Right lobe of liver (tissue), 4 donors: ENCODE measurements around the gene CPPED1.

Experiments
- POLR2A ChIP-seq: fragments of 450-650 bp; IDR thresholded peaks from one replicate; pipeline ENCODE4 v1.6.1; 2017; ENCODE audit warnings: antibody characterized with exemption, mild to moderate bottlenecking
- TF ChIP-seq, protein P1 (sequence below), 4 donors: fragments of 200-600 bp in 3 of 4; fragments of 450-650 bp in 1 of 4; IDR thresholded peaks; one replicate each; pipeline versions ENCODE4 v1.5.1 to v1.8.0; 2016 to 2022; ENCODE audit warnings: antibody characterized with exemption in 4 of 4, mild to moderate bottlenecking in 2 of 4
- donor health status: DM: no; HTN: no; CAD: no.
- donor health status: DM: no; HTN: no; CAD: no.
- donor health status: DM: no; HTN: yes; CAD: no.

DNA sequence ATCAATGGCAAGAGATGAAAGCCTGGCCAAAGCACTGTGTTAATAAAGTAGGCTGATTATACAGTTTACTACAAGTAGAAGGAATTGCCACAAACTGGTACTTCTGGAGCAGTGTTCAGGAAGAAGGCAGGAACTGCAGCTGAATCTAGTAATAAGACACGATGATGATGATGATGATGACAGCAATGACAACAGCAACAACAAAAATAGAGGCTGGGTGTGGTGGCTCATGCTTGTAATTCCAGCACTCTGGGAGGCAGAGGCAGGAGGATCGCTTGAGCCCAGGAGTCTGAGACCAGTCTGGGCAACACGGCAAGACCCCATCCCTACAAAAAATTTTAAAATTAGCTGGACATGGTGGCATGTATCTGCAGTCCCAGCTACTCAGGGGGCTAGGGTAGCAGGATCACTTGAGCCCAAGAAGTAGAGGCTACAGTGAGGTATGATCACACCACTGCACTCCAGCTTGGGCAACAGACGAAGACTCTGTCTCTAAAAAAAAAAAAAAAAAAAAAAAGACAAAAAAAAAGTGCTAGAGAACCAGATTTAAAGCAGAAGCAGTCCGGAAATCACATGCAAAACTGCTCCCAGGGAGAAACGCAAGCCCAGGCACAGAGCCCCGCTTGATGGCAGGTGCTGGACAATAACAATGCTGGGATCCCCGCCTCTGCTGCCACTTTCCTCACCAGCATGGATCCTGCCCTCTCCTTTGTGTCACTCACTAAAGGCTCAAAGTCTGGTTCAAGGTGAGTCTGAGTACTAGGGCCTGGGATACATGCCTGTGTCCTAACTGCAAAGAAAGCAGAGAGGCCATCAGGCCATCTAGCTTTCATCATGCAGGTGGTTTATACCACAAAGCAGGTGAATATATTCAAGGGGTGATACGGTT is 44.8 kb downstream of the CPPED1 start:
- TF ChIP-seq, protein P1, sequence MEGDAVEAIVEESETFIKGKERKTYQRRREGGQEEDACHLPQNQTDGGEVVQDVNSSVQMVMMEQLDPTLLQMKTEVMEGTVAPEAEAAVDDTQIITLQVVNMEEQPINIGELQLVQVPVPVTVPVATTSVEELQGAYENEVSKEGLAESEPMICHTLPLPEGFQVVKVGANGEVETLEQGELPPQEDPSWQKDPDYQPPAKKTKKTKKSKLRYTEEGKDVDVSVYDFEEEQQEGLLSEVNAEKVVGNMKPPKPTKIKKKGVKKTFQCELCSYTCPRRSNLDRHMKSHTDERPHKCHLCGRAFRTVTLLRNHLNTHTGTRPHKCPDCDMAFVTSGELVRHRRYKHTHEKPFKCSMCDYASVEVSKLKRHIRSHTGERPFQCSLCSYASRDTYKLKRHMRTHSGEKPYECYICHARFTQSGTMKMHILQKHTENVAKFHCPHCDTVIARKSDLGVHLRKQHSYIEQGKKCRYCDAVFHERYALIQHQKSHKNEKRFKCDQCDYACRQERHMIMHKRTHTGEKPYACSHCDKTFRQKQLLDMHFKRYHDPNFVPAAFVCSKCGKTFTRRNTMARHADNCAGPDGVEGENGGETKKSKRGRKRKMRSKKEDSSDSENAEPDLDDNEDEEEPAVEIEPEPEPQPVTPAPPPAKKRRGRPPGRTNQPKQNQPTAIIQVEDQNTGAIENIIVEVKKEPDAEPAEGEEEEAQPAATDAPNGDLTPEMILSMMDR (IDR thresholded peaks at IDR 0.05): no peak
- no peak for TF ChIP-seq POLR2A
